Measurements from ENCODE around the gene LRRN4CL. TPM values are rescaled to one million over a fixed set of nuclear protein-coding genes. Genes with fewer than 3 reads are reported as not detected.

Gene LRRN4CL
- polyA plus RNA-seq, 1 experiment: 2.9 TPM

DNA sequence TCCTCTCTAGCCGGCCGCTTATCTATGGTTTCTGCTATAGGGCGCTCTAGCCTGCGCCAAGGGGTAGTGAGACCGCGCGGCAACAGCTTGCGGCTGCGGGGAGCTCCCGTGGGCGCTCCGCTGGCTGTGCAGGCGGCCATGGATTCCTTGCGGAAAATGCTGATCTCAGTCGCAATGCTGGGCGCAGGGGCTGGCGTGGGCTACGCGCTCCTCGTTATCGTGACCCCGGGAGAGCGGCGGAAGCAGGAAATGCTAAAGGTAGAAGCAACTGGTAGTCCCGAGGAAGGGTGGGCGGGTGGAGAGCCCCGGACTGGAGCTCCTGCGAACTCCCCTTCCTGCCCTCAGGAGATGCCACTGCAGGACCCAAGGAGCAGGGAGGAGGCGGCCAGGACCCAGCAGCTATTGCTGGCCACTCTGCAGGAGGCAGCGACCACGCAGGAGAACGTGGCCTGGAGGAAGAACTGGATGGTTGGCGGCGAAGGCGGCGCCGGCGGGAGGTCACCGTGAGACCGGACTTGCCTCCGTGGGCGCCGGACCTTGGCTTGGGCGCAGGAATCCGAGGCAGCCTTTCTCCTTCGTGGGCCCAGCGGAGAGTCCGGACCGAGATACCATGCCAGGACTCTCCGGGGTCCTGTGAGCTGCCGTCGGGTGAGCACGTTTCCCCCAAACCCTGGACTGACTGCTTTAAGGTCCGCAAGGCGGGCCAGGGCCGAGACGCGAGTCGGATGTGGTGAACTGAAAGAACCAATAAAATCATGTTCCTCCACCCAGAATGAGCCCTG, 17.5 kb downstream of the LRRN4CL start, which contains the start of the genes LBHD1 and UQCC3:
LBHD1 (minus strand) TSS at position 660 of the 782 bp plus-strand sequence. CDS start 2,236 bp downstream, outside the sequence.
UQCC3 (plus strand) TSS at position 66 of the 782 bp plus-strand sequence; CDS start at position 139, 73 bp downstream.
- no peak for DNase-seq (ENCODE audit: low read depth)
- peak within 1 kb of the TSS; percentile 78 for H3K4me3 ChIP-seq (ENCODE audit: low read depth, low read length)
- no peaks in the 10 kb centered on the region for H3K27me3 ChIP-seq (ENCODE audit: control insufficient read depth, insufficient read depth, low read length)
- TF ChIP-seq, protein P1, sequence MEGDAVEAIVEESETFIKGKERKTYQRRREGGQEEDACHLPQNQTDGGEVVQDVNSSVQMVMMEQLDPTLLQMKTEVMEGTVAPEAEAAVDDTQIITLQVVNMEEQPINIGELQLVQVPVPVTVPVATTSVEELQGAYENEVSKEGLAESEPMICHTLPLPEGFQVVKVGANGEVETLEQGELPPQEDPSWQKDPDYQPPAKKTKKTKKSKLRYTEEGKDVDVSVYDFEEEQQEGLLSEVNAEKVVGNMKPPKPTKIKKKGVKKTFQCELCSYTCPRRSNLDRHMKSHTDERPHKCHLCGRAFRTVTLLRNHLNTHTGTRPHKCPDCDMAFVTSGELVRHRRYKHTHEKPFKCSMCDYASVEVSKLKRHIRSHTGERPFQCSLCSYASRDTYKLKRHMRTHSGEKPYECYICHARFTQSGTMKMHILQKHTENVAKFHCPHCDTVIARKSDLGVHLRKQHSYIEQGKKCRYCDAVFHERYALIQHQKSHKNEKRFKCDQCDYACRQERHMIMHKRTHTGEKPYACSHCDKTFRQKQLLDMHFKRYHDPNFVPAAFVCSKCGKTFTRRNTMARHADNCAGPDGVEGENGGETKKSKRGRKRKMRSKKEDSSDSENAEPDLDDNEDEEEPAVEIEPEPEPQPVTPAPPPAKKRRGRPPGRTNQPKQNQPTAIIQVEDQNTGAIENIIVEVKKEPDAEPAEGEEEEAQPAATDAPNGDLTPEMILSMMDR (IDR thresholded peaks at IDR 0.05; ENCODE audit: insufficient read depth, low read depth, low read length): no peak
- peaks cover 15% of the 10 kb centered on the region for H3K36me3 ChIP-seq (ENCODE audit: control insufficient read depth, insufficient read depth, low read length)
- ChIA-PET POLR2A (interaction anchor here (0.6 to 0.8 kb wide), 2 partner anchors 18 to 668 kb away, joined by 3 to 4 read pairs; partner anchors contain the start of gene LRRN4CL), CTCF (interaction anchor here (1.0 to 3.4 kb wide), 5 partner anchors 9 to 36 kb away, joined by 3 to 15 read pairs (median 5); partner anchors contain the start of genes BSCL2, GNG3 and LRRN4CL)

DNA sequence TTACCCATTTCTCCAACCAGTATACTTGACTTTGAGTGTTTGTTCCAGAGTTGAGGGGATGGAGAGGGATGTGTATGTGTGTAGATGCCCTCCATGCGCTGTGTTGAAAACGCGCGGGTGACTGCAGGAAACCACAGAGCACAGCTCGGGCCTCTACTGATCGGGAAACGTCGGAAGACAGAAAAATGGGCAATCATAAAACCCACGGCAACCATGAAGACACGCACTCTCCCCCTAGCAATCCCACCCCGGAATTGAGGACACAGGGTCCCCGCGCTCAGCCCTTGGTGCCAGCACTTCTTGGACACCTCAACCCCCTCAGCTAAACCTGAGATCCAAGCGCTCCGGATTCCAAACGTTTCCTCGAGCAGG, 18.1 kb downstream of the LRRN4CL start:
- H3K27me3 ChIP-seq (ENCODE audit: control insufficient read depth, insufficient read depth, low read length): no peaks in the 10 kb centered on the region
- peak overlapping the region; percentile 78 for H3K4me3 ChIP-seq (ENCODE audit: low read depth, low read length)
- TF ChIP-seq, protein P1 (IDR thresholded peaks at IDR 0.05; ENCODE audit: insufficient read depth, low read depth, low read length): no peak
- peaks cover 15% of the 10 kb centered on the region for H3K36me3 ChIP-seq (ENCODE audit: control insufficient read depth, insufficient read depth, low read length)
- DNase-seq (ENCODE audit: low read depth): no peak
- POLR2A ChIA-PET: no interaction called here
- CTCF ChIA-PET: interaction anchor here (1.0 to 3.4 kb wide), 5 partner anchors 10 to 37 kb away, joined by 3 to 15 read pairs (median 5); partner anchors contain the start of genes BSCL2, GNG3 and LRRN4CL

DNA sequence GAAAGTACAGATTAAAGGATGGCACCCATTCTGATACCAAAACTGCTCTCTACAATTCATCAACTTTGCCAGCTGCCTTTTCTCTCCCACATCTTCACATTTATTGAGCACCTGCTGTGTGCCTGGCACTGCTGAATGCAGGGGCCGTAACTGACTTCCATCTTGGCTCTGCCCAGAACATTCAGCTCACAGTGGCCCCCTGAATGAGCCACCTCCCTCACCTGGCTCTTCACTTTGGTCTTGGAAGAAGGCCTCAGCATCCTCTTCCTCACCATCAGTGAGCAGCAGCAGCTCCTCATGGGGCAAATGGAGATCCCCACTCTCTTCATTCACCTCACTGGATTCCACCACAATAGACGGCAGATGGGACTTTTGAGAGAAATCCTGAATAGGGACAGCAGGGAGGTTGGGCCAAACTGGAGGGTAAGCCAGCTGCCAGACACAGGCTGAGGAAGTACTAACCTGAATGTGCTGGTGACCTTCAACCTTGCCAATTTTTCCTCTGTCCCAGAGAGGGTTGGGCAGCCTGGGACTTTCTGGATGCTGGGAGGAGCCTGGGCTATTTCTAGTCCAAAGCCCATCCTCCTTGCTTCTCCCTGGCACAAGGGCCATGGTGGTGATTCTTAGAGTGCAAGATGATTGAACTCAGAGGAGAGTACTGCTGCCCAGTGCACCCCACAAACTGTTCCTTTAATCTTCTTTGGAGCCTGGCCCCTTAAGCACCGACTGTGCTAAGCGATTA, 19.7 kb downstream of the LRRN4CL start:
- no peak for DNase-seq (ENCODE audit: low read depth)
- no peaks in the 10 kb centered on the region for H3K27me3 ChIP-seq (ENCODE audit: control insufficient read depth, insufficient read depth, low read length)
- no peak overlapping the region for H3K4me3 ChIP-seq (ENCODE audit: low read depth, low read length)
- TF ChIP-seq, protein P1 (IDR thresholded peaks at IDR 0.05; ENCODE audit: insufficient read depth, low read depth, low read length): no peak
- ChIA-PET POLR2A (interaction anchor here (0.6 kb wide), 1 partner anchor 233 kb away, joined by 3 read pairs; no protein-coding TSS in a partner anchor), CTCF (interaction anchor here (2.0 to 3.4 kb wide), 3 partner anchors 11 to 25 kb away, joined by 9 to 15 read pairs (median 15); no protein-coding TSS in a partner anchor)
- peaks cover 15% of the 10 kb centered on the region for H3K36me3 ChIP-seq (ENCODE audit: control insufficient read depth, insufficient read depth, low read length)

DNA sequence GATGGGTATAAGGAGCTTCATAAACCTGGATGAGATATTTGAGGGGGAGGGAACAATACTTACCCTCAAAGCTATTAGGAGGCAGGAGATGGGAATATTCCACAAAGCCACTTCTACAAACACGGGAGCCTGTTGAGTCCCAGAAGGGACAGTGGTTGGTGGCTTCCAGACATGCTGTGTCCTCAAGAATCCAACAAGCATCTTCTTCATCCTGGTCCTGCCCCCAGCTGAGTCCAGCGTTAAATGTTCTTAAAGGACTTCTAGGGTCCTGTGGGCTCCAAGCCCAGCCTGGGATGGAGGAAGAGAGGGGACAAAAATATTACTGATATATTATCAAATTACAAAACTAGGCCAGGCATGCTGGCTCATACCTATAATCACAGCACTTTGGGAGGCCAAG, 21.9 kb downstream of the LRRN4CL start:
- Histone ChIP-seq H3K36me3 (ENCODE audit: control insufficient read depth, insufficient read depth, low read length) (peaks cover 15% of the 10 kb centered on the region), H3K4me3 (ENCODE audit: low read depth, low read length) (no peak overlapping the region), H3K27me3 (ENCODE audit: control insufficient read depth, insufficient read depth, low read length) (no peaks in the 10 kb centered on the region)
- no peak for DNase-seq (ENCODE audit: low read depth)
- POLR2A ChIA-PET: no interaction called here
- TF ChIP-seq, protein P1 (IDR thresholded peaks at IDR 0.05; ENCODE audit: insufficient read depth, low read depth, low read length): no peak
- CTCF ChIA-PET: interaction anchor here (1.0 to 2.0 kb wide), 4 partner anchors 13 to 274 kb away, joined by 3 to 9 read pairs (median 5); no protein-coding TSS in a partner anchor

Measured in BJ (cell line).